H1 (cell line): ENCODE measurements around the gene C19orf47. TPM values are rescaled to one million over a fixed set of nuclear protein-coding genes. Genes with fewer than 3 reads are reported as not detected.

ENCODE experiments used
- CTCF ChIA-PET: fragments of 300-600 bp; sonication (Branson Sonifier 250); formaldehyde crosslinking; loops from one replicate; lab custom pipeline; 2021; ENCODE audit not compliant: partially characterized antibody; lab: Charles Lee
- POLR2A ChIA-PET: fragments of 300-600 bp; sonication (Branson Sonifier 250); formaldehyde crosslinking; loops from one replicate; lab custom pipeline; 2021; ENCODE audit warnings: inconsistent platforms; ENCODE audit not compliant: partially characterized antibody; lab: Charles Lee
- DNase-seq, 2 experiments: peaks; one replicate each; pipeline versions ENCODE4 v3.0.0 to v3.0.0-alpha.2; 2010 to 2022; ENCODE audit warnings: low spot score in 2 of 2, low read depth in 1 of 2, mixed read lengths in 1 of 2
- FAIRE-seq: peaks from 2 replicates; lab custom pipeline; 2011; peaks lifted over from hg19 to GRCh38; lab: Jason Lieb, UNC
- H2AFZ ChIP-seq: 2 replicates; pipeline ENCODE4 v1.8.1; 2012; ENCODE audit warnings: low read length, inconsistent platforms
- H2AK5ac ChIP-seq: 2 replicates; pipeline ENCODE4 v1.6.1; 2013; ENCODE audit warnings: low read depth, low read length
- H2BK120ac ChIP-seq: replicated peaks from 2 replicates; pipeline ENCODE3; 2013; ENCODE audit warnings: low read depth, low read length, inconsistent platforms
- H2BK12ac ChIP-seq: 2 replicates; pipeline ENCODE4 v1.6.1; 2013; ENCODE audit warnings: low read depth, low read length
- H2BK15ac ChIP-seq: 2 replicates; pipeline ENCODE4 v1.6.1; 2013; ENCODE audit warnings: low read length
- H2BK20ac ChIP-seq: 2 replicates; pipeline ENCODE4 v1.6.1; 2013; ENCODE audit warnings: low read length
- H2BK5ac ChIP-seq: 2 replicates; pipeline ENCODE4 v1.6.1; 2013; ENCODE audit warnings: low read depth, low read length
- H3K14ac ChIP-seq: 2 replicates; pipeline ENCODE4 v1.6.1; 2013; ENCODE audit warnings: inconsistent platforms; ENCODE audit not compliant: insufficient read length
- H3K18ac ChIP-seq: 2 replicates; pipeline ENCODE4 v1.6.1; 2013; ENCODE audit warnings: low read length; ENCODE audit errors: extremely low read depth
- H3K23ac ChIP-seq: 2 replicates; pipeline ENCODE4 v1.6.1; 2013; ENCODE audit warnings: inconsistent platforms; ENCODE audit not compliant: insufficient read length
- H3K23me2 ChIP-seq: 2 replicates; pipeline ENCODE4 v1.6.1; 2013; ENCODE audit warnings: low read depth, low read length
- H3K27ac ChIP-seq: 2 replicates; pipeline ENCODE4 v1.6.1; 2011; ENCODE audit warnings: low read depth, low read length, inconsistent platforms
- H3K27me3 ChIP-seq, 4 experiments: replicated peaks in 1 of 4; 1 replicate in 1 of 4; 2 replicates in 3 of 4; pipeline versions ENCODE4 v1.6.1 to v1.8.1; 2011 to 2013; ENCODE audit warnings: low read length in 3 of 4, mild to moderate bottlenecking in 3 of 4, inconsistent platforms in 2 of 4, mixed read lengths in 2 of 4, moderate library complexity in 1 of 4; ENCODE audit not compliant: control insufficient read depth in 3 of 4, insufficient read depth in 3 of 4; ENCODE audit errors: extremely low read depth in 1 of 4
- H3K36me3 ChIP-seq, 4 experiments: 2 replicates each; pipeline versions ENCODE4 v1.6.1 to v1.8.1; 2011 to 2013; ENCODE audit warnings: mild to moderate bottlenecking in 4 of 4, low read length in 3 of 4, moderate library complexity in 2 of 4, control low read depth in 1 of 4, inconsistent platforms in 1 of 4; ENCODE audit not compliant: insufficient read depth in 4 of 4, control insufficient read depth in 2 of 4
- H3K4ac ChIP-seq: replicated peaks from 2 replicates; pipeline ENCODE3; 2013; ENCODE audit warnings: low read length, low read depth, mixed read lengths, inconsistent platforms; ENCODE audit not compliant: insufficient read length
- H3K4me1 ChIP-seq, 4 experiments: replicated peaks in 1 of 4; 1 replicate in 1 of 4; 2 replicates in 3 of 4; pipeline versions ENCODE4 v1.6.1 to v1.8.1; 2011 to 2013; ENCODE audit warnings: low read length in 3 of 4, inconsistent platforms in 2 of 4, mixed read lengths in 1 of 4; ENCODE audit not compliant: insufficient read depth in 4 of 4, control insufficient read depth in 3 of 4
- H3K4me2 ChIP-seq, 2 experiments: 2 replicates each; pipeline versions ENCODE4 v1.6.1 to v1.8.1; 2011 to 2013; ENCODE audit warnings: low read depth in 2 of 2, low read length in 2 of 2, control low read depth in 1 of 2, inconsistent platforms in 1 of 2, mild to moderate bottlenecking in 1 of 2; ENCODE audit not compliant: insufficient read depth in 1 of 2
- H3K4me3 ChIP-seq, 4 experiments: fragments of 200-600, 300-600 bp in 1 of 4; sonication (generic), shearing (Covaris generic), sonication (Bioruptor Twin) in 1 of 4; 2 replicates each; pipeline versions ENCODE4 v1.5.1 to v1.8.1; 2011 to 2016; ENCODE audit warnings: low read length in 4 of 4, low read depth in 3 of 4, control low read depth in 2 of 4, inconsistent platforms in 2 of 4, mild to moderate bottlenecking in 2 of 4, mixed read lengths in 1 of 4, moderate library complexity in 1 of 4; ENCODE audit not compliant: insufficient read depth in 2 of 4; ENCODE audit errors: extremely low read depth in 1 of 4
- H3K56ac ChIP-seq: replicated peaks from 2 replicates; pipeline ENCODE3; 2013; ENCODE audit warnings: low read depth, mild to moderate bottlenecking, mixed read lengths, low read length, inconsistent platforms; ENCODE audit not compliant: insufficient read length
- H3K79me1 ChIP-seq: 2 replicates; pipeline ENCODE4 v1.6.1; 2013; ENCODE audit warnings: low read depth, low read length, control low read depth
- H3K79me2 ChIP-seq, 2 experiments: 2 replicates each; pipeline versions ENCODE4 v1.6.1 to v1.8.1; 2012 to 2013; ENCODE audit warnings: low read length in 2 of 2, mild to moderate bottlenecking in 2 of 2, inconsistent platforms in 1 of 2; ENCODE audit not compliant: insufficient read depth in 2 of 2, control insufficient read depth in 1 of 2
- H3K9ac ChIP-seq, 4 experiments: replicated peaks in 1 of 4; 1 replicate in 1 of 4; 2 replicates in 3 of 4; pipeline versions ENCODE4 v1.6.1 to v1.8.1; 2011 to 2013; ENCODE audit warnings: low read depth in 3 of 4, low read length in 3 of 4, control low read depth in 2 of 4, mild to moderate bottlenecking in 2 of 4, moderate library complexity in 2 of 4, inconsistent platforms in 1 of 4; ENCODE audit errors: extremely low read depth in 1 of 4
- H3K9me3 ChIP-seq, 2 experiments: 2 replicates each; pipeline versions ENCODE4 v1.6.1 to v1.8.1; 2012 to 2013; ENCODE audit warnings: mild to moderate bottlenecking in 2 of 2, moderate library complexity in 2 of 2, control low read depth in 1 of 2, inconsistent platforms in 1 of 2, low read depth in 1 of 2, low read length in 1 of 2, mixed read lengths in 1 of 2; ENCODE audit not compliant: insufficient read depth in 2 of 2
- H4K20me1 ChIP-seq, 2 experiments: replicated peaks in 1 of 2; 2 replicates each; pipeline versions ENCODE3 to v1.8.1; 2011 to 2013; ENCODE audit warnings: inconsistent platforms in 2 of 2, low read length in 2 of 2, mild to moderate bottlenecking in 1 of 2; ENCODE audit not compliant: insufficient read depth in 2 of 2, control insufficient read depth in 1 of 2
- H4K5ac ChIP-seq: 2 replicates; pipeline ENCODE4 v1.6.1; 2013; ENCODE audit warnings: low read length, low read depth, mixed read lengths, inconsistent platforms; ENCODE audit not compliant: insufficient read length
- H4K8ac ChIP-seq: 2 replicates; pipeline ENCODE4 v1.8.0; 2013; ENCODE audit warnings: mild to moderate bottlenecking, moderate library complexity, low read length, inconsistent platforms; ENCODE audit not compliant: insufficient read depth; ENCODE audit errors: extremely low read depth
- H4K91ac ChIP-seq: replicated peaks from 2 replicates; pipeline ENCODE3; 2013; ENCODE audit warnings: low read length, mixed read lengths, inconsistent platforms; ENCODE audit not compliant: insufficient read length
- CHD2 ChIP-seq: IDR thresholded peaks from 2 replicates; pipeline ENCODE4 v1.6.1; 2012; ENCODE audit warnings: low read length, improper control_type of control experiment
- WGBS, 2 experiments: shearing (Covaris generic) in 1 of 2; methylation state at CpG; one replicate each; pipeline versions ENCODE4 v1.1.6 to v1.1.7; 2013 to 2015; ENCODE audit warnings: low lambda C conversion rate in 2 of 2, mixed read lengths in 2 of 2, inconsistent platforms in 1 of 2, low coverage in 1 of 2, missing lambda C conversion rate in 1 of 2; ENCODE audit not compliant: insufficient replicate concordance in 2 of 2, insufficient coverage in 1 of 2, insufficient read length in 1 of 2; ENCODE audit errors: extremely low coverage in 1 of 2, missing lambda C conversion rate in 1 of 2; 5-methylcytosine and 5-hydroxymethylcytosine counted together
- polyA plus RNA-seq, 7 experiments: library from polyadenylated mRNA; depleted of rRNA in 3 of 7; stranded (reverse) in 5 of 7; unstranded in 2 of 7; fragments of >200 nt in 5 of 7; fragments of 200-250 nt in 2 of 7; gene quantifications; 1 replicate in 5 of 7; 2 replicates in 1 of 7; 4 replicates in 1 of 7; pipeline versions ENCODE4 v1.2.1 to v1.2.3, GENCODE V29; 2011 to 2013; ENCODE audit warnings: missing spikeins in 2 of 7, mixed read lengths in 2 of 7
- total RNA-seq: library from RNA; stranded (reverse); fragmentation: NEBNext Ultra II Directional; extraction: Animal tissue kit (Norgen Biotek cat#: 25700); gene quantifications from 2 replicates; pipeline ENCODE4 v1.2.1, GENCODE V29; 2021

The C19orf47 gene
- total and polyA plus RNA-seq, 2 of the 8 experiments (the other 6 are each of a cell fraction or from before 2014, with no cell fraction given) = 17.8 to 27.3 TPM

GRCh38 chr19:40388481-40388880 is 40.3 kb upstream of the C19orf47 start:
- no peak overlapping the region for H2BK120ac ChIP-seq
- peaks cover 0 to 7% (median 3%) of the 10 kb centered on the region in 4 experiments; a peak in 4 of 7 replicates for H3K4me1 ChIP-seq
- no peak overlapping the region for H3K56ac ChIP-seq
- no peaks in the 10 kb centered on the region for H3K23me2 ChIP-seq
- ChIA-PET CTCF (interaction anchor here (1.4 to 1.7 kb wide), 2 partner anchors 32 to 36 kb away, joined by 4 read pairs; no protein-coding TSS in a partner anchor), POLR2A (interaction anchor here (2.0 kb wide), 1 partner anchor 19 kb away, joined by 6 read pairs; no protein-coding TSS in a partner anchor)
- TF ChIP-seq CHD2 = no peak
- H3K27ac ChIP-seq = no peak overlapping the region
- no peak overlapping the region for H4K5ac ChIP-seq
- DNase-seq (no peak), FAIRE-seq (no peak)
- no peaks in the 10 kb centered on the region for H3K27me3 ChIP-seq
- no peak overlapping the region for H3K18ac ChIP-seq
- no peaks in the 10 kb centered on the region for H3K9me3 ChIP-seq
- no peak overlapping the region for H3K9ac ChIP-seq
- H3K79me2 ChIP-seq = no peaks in the 10 kb centered on the region
- H2AK5ac ChIP-seq = no peak overlapping the region
- no peak overlapping the region for H4K8ac ChIP-seq
- no peak overlapping the region for H2BK15ac ChIP-seq
- H3K79me1 ChIP-seq = no peaks in the 10 kb centered on the region
- H2BK5ac ChIP-seq = no peak overlapping the region
- H2BK20ac ChIP-seq = no peak overlapping the region
- no peak overlapping the region for H3K4me3 ChIP-seq
- H3K14ac ChIP-seq = no peak overlapping the region
- H2AFZ ChIP-seq = no peak overlapping the region
- no peak overlapping the region for H3K23ac ChIP-seq
- no peak overlapping the region for H3K4ac ChIP-seq
- no peaks in the 10 kb centered on the region for H3K36me3 ChIP-seq
- H3K4me2 ChIP-seq = no peak overlapping the region
- H2BK12ac ChIP-seq = no peak overlapping the region
- WGBS, 2 experiments = 94% methylated on average over 3 of the region's 3 CpGs; no CpG with 5 or more reads in 1 of the 2 experiments
- H4K91ac ChIP-seq = no peak overlapping the region
- no peaks in the 10 kb centered on the region for H4K20me1 ChIP-seq
